ENCODE measurements around the gene HSPB1.

HSPB1 gene

DNA sequence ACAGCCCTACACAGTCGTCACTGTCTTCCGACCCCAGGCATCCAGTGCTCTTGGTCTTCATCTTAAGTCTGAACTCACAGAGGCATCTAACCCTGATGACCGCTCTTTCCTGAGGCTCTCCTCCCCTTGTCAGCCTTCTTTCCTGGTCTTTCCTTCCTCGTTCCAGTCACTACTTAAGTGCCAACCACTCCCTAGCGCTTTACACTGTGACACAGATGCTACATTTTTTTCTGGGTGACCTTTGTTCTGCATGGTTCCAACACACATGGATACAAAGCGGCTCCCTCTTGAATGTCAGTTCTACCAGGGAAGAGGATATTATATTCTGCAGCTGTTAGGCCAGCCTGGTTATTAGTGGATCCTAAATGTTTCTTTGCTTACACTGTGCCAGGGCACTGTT, 43.6 kb downstream of the HSPB1 start:
- Histone ChIP-seq H3K9ac (ENCODE audit: low read depth, low read length) (no peak overlapping the region), H3K36me3 (ENCODE audit: insufficient read depth, low read length) (peaks cover 92% of the 10 kb centered on the region), H2AFZ (ENCODE audit: low read depth, low read length) (no peak overlapping the region), H3K9me3 (ENCODE audit: insufficient read depth, low read length, severe bottlenecking) (no peaks in the 10 kb centered on the region), H3K27me3 (ENCODE audit: insufficient read depth, low read length, poor library complexity) (no peaks in the 10 kb centered on the region), H3K27ac (ENCODE audit: low read length) (no peak overlapping the region), H4K20me1 (ENCODE audit: insufficient read depth, low read length) (peaks cover 87% of the 10 kb centered on the region), H3K4me1 (ENCODE audit: insufficient read depth, low read length) (no peaks in the 10 kb centered on the region), H3K4me3 (ENCODE audit: low read depth in 1 of 2, low read length in 2 of 2) (no peak overlapping the region), H3K4me2 (ENCODE audit: insufficient read depth, low read length) (no peak overlapping the region), H3K79me2 (ENCODE audit: insufficient read depth, low read length) (peaks cover 99% of the 10 kb centered on the region)
- TF ChIP-seq, protein P1, sequence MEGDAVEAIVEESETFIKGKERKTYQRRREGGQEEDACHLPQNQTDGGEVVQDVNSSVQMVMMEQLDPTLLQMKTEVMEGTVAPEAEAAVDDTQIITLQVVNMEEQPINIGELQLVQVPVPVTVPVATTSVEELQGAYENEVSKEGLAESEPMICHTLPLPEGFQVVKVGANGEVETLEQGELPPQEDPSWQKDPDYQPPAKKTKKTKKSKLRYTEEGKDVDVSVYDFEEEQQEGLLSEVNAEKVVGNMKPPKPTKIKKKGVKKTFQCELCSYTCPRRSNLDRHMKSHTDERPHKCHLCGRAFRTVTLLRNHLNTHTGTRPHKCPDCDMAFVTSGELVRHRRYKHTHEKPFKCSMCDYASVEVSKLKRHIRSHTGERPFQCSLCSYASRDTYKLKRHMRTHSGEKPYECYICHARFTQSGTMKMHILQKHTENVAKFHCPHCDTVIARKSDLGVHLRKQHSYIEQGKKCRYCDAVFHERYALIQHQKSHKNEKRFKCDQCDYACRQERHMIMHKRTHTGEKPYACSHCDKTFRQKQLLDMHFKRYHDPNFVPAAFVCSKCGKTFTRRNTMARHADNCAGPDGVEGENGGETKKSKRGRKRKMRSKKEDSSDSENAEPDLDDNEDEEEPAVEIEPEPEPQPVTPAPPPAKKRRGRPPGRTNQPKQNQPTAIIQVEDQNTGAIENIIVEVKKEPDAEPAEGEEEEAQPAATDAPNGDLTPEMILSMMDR (IDR thresholded peaks at IDR 0.05; ENCODE audit: borderline replicate concordance, extremely low read depth, low read length, poor library complexity, severe bottlenecking): no peak
- no peak for TF ChIP-seq EZH2 (IDR thresholded peaks at IDR 0.05; ENCODE audit: borderline replicate concordance, low read depth, low read length, severe bottlenecking)
- DNase-seq (no peak), ATAC-seq (ENCODE audit: insufficient read depth, low read depth) (no peak)

DNA sequence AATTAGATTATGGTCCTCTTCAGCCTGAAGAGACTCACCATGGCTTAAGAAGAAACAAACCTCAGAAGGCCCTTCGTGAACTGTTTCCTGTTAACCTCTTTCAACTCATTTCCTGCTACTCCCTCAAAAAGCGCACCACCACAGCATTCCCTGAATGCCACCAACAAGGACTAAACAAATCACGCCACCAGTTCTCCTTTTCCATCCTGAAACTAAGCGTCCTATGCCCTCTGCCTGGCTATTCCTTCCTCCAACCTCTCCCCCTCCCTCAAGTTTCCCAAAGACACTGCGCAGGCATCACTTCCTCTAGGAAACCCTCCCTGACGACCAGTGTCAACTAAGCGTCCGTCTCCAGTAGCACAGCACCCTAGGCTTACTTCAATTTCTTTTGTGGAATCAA, 44.3 kb downstream of the HSPB1 start:
- Histone ChIP-seq H3K4me2 (ENCODE audit: insufficient read depth, low read length) (no peak overlapping the region), H3K4me1 (ENCODE audit: insufficient read depth, low read length) (no peaks in the 10 kb centered on the region), H3K9ac (ENCODE audit: low read depth, low read length) (no peak overlapping the region), H3K36me3 (ENCODE audit: insufficient read depth, low read length) (peaks cover 94% of the 10 kb centered on the region), H3K79me2 (ENCODE audit: insufficient read depth, low read length) (peaks cover 99% of the 10 kb centered on the region), H3K27ac (ENCODE audit: low read length) (0 out of 2 replicates have a peak overlapping the region, but pooled peaks have one; percentile 23), H3K4me3 (ENCODE audit: low read depth in 1 of 2, low read length in 2 of 2) (no peak overlapping the region), H3K9me3 (ENCODE audit: insufficient read depth, low read length, severe bottlenecking) (no peaks in the 10 kb centered on the region), H2AFZ (ENCODE audit: low read depth, low read length) (no peak overlapping the region), H3K27me3 (ENCODE audit: insufficient read depth, low read length, poor library complexity) (no peaks in the 10 kb centered on the region), H4K20me1 (ENCODE audit: insufficient read depth, low read length) (peaks cover 88% of the 10 kb centered on the region)
- ATAC-seq (ENCODE audit: insufficient read depth, low read depth): no peak
- no peak for DNase-seq
- TF ChIP-seq, protein P1 (IDR thresholded peaks at IDR 0.05; ENCODE audit: borderline replicate concordance, extremely low read depth, low read length, poor library complexity, severe bottlenecking): no peak
- no peak for TF ChIP-seq EZH2 (IDR thresholded peaks at IDR 0.05; ENCODE audit: borderline replicate concordance, low read depth, low read length, severe bottlenecking)

DNA sequence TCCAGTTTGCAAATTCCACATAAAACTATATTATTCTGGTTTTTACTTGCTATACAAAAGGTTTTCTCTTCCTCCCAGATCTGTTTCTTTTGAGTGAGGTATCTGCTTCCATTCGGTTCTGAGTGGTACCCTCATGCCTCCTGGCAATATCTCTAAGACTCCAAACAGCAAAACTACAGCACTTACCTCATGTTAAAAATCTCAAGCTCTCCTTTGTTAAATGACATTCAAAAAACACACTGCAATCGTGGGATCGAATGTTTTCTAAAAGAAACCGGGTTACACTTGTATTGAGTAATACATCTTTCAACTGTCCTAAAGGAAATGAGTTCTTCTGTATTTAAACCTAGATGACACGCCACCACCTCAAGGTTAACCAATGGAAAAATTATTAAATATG, 45.2 kb downstream of the HSPB1 start:
- H3K9me3 ChIP-seq (ENCODE audit: insufficient read depth, low read length, severe bottlenecking): no peaks in the 10 kb centered on the region
- H3K4me2 ChIP-seq (ENCODE audit: insufficient read depth, low read length): no peak overlapping the region
- no peak overlapping the region for H3K9ac ChIP-seq (ENCODE audit: low read depth, low read length)
- no peak overlapping the region for H3K4me3 ChIP-seq (ENCODE audit: low read depth in 1 of 2, low read length in 2 of 2)
- H3K27me3 ChIP-seq (ENCODE audit: insufficient read depth, low read length, poor library complexity): no peaks in the 10 kb centered on the region
- DNase-seq (no peak), ATAC-seq (ENCODE audit: insufficient read depth, low read depth) (no peak)
- peaks cover 86% of the 10 kb centered on the region for H4K20me1 ChIP-seq (ENCODE audit: insufficient read depth, low read length)
- peaks cover 92% of the 10 kb centered on the region for H3K36me3 ChIP-seq (ENCODE audit: insufficient read depth, low read length)
- peaks cover 99% of the 10 kb centered on the region for H3K79me2 ChIP-seq (ENCODE audit: insufficient read depth, low read length)
- no peak overlapping the region for H2AFZ ChIP-seq (ENCODE audit: low read depth, low read length)
- no peak overlapping the region for H3K27ac ChIP-seq (ENCODE audit: low read length)
- H3K4me1 ChIP-seq (ENCODE audit: insufficient read depth, low read length): 0 out of 2 replicates have a peak, but pooled peaks cover 2% of the 10 kb centered on the region
- TF ChIP-seq EZH2 (IDR thresholded peaks at IDR 0.05; ENCODE audit: borderline replicate concordance, low read depth, low read length, severe bottlenecking): no peak
- TF ChIP-seq, protein P1 (IDR thresholded peaks at IDR 0.05; ENCODE audit: borderline replicate concordance, extremely low read depth, low read length, poor library complexity, severe bottlenecking): no peak

All from DND-41 (cell line).